Osteocyte (in vitro differentiated cells): Measurements from ENCODE around the gene MAP3K12. TPM values are rescaled to one million over a fixed set of nuclear protein-coding genes. Genes with fewer than 3 reads are reported as not detected.

Experiments used
- DNase-seq: peaks from one replicate; pipeline ENCODE4 v3.0.0; 2021; ENCODE audit warnings: mixed read lengths; ENCODE audit not compliant: unreplicated experiment; ENCODE audit errors: extremely low spot score
- H3K27ac Mint-ChIP-seq: one replicate; pipeline ENCODE4 v1.8.0; 2021; ENCODE audit warnings: mild to moderate bottlenecking, mixed read lengths; ENCODE audit not compliant: unreplicated experiment
- H3K27me3 Mint-ChIP-seq: one replicate; pipeline ENCODE4 v1.8.0; 2021; ENCODE audit warnings: mixed read lengths; ENCODE audit not compliant: unreplicated experiment
- H3K36me3 Mint-ChIP-seq: one replicate; pipeline ENCODE4 v1.8.0; 2021; ENCODE audit warnings: mixed read lengths; ENCODE audit not compliant: unreplicated experiment
- H3K4me1 Mint-ChIP-seq: one replicate; pipeline ENCODE4 v1.8.0; 2021; ENCODE audit warnings: mixed read lengths; ENCODE audit not compliant: unreplicated experiment
- H3K4me3 Mint-ChIP-seq: one replicate; pipeline ENCODE4 v1.8.0; 2021; ENCODE audit warnings: mild to moderate bottlenecking, moderate library complexity, mixed read lengths; ENCODE audit not compliant: unreplicated experiment
- H3K9me3 Mint-ChIP-seq: one replicate; pipeline ENCODE4 v1.8.0; 2021; ENCODE audit warnings: mixed read lengths; ENCODE audit not compliant: unreplicated experiment
- total RNA-seq: library from RNA; stranded (reverse); gene quantifications from 2 replicates; pipeline ENCODE4 v1.2.1, GENCODE V29; 2021
- TF ChIP-seq, protein P1 (sequence below): fragments of 200-600 bp; sonication (generic); IDR thresholded peaks from 2 replicates; pipeline ENCODE4 v1.5.0; 2021; ENCODE audit warnings: antibody characterized with exemption, mild to moderate bottlenecking, moderate library complexity

Gene MAP3K12
- total RNA-seq, 1 donor from 2014 or later, result 51.8 TPM

DNA sequence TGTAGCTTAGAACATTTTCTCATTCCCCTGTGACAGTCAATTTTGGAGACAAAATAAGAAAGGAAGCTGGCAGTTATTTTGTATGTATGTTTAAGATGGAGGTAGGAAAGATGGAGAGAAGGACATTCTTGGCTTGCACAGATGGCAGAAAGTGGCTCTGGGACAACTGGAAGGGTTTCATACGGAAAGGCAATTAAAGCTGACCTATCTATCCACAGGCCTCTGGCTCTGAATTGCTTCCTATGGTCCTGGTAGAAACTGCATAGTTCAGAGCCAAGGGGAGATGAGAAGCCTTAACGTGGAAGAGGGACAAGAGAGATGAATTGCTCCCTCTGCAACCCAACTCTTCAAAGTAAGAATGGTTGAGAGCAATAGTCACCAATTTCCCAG is 16.0 kb upstream of the MAP3K12 start:
- Mint-ChIP-seq H3K4me1 (no peaks in the 10 kb centered on the region), H3K27ac (no peak overlapping the region)

DNA sequence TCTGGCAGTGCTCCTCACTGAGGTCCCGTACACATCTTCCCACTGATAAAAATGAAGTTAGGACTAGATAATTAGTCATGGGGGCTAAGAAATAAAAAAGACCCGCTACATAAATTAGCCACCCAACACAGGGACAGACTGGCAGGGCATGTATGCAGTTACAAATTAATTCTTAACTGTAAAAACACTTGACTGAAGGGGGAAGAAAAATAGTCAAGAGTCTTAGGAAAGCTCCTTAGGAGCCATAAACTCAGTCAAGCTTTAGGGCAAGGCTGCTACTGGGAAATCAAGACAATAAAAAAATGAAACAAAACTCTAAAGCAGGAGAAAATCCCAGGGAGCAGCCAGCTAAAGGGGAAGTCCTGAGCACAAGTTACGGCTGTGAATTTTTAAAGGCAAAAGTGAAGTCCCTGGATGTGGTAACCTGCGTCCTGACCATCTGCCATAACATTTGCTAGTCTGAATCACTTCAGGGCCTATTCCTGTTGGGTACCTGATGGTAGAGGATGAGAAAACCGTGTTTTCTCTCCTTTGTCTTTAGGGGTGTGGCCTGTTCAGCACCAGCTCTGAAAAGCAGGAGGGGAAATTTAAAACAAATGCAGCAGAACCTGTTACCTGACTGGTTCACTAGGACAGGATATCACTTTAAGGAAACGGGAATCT is 15.5 kb upstream of the MAP3K12 start:
- peaks cover 49% of the 10 kb centered on the region for H3K36me3 Mint-ChIP-seq
- H3K4me1 Mint-ChIP-seq, result no peaks in the 10 kb centered on the region
- H3K27ac Mint-ChIP-seq, result no peak overlapping the region
- no peaks in the 10 kb centered on the region for H3K9me3 Mint-ChIP-seq
- DNase-seq, result no peak
- TF ChIP-seq, protein P1, sequence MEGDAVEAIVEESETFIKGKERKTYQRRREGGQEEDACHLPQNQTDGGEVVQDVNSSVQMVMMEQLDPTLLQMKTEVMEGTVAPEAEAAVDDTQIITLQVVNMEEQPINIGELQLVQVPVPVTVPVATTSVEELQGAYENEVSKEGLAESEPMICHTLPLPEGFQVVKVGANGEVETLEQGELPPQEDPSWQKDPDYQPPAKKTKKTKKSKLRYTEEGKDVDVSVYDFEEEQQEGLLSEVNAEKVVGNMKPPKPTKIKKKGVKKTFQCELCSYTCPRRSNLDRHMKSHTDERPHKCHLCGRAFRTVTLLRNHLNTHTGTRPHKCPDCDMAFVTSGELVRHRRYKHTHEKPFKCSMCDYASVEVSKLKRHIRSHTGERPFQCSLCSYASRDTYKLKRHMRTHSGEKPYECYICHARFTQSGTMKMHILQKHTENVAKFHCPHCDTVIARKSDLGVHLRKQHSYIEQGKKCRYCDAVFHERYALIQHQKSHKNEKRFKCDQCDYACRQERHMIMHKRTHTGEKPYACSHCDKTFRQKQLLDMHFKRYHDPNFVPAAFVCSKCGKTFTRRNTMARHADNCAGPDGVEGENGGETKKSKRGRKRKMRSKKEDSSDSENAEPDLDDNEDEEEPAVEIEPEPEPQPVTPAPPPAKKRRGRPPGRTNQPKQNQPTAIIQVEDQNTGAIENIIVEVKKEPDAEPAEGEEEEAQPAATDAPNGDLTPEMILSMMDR, result no peak
- H3K4me3 Mint-ChIP-seq, result no peak overlapping the region
- H3K27me3 Mint-ChIP-seq, result no peaks in the 10 kb centered on the region

More for the DNA sequence above, 16.0 kb upstream of the MAP3K12 start:
- peaks cover 54% of the 10 kb centered on the region for H3K36me3 Mint-ChIP-seq
- no peak overlapping the region for H3K4me3 Mint-ChIP-seq
- TF ChIP-seq, protein P1, result no peak
- H3K27me3 Mint-ChIP-seq, result no peaks in the 10 kb centered on the region
- H3K9me3 Mint-ChIP-seq, result no peaks in the 10 kb centered on the region
- DNase-seq, result no peak

DNA sequence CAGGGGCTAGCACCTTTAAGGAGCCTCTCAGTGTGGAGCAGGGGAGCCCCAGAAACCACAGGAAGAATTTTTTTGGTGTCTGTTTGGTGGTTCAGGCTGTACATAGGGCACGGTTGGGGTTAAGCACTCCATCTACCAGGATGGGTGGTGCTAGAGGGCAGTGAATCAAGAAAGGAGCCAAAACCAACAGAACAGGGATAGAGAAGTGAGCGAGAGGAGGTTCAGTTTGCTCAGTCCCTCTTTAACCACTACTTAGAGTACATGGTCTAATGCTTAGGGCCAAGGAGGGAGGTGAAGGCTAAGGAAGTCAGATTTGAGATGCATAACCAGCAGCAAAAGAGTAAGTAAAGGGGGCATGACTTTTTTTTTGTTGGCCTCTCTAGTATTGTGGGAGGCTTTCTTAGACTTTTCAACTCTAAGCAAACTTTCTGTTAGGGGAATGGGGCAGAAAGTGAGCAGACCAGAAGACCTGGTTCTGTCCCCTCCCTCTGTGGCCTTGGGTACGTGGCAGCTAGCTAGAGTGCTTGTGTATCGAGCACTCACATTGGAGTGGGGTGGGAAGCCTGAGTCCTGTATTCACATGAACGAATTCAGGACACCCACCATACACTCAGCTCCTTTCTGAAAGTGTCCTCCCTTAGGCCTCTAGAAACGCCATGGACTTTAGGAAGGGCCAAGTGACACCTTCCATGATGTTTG is 14.6 kb upstream of the MAP3K12 start:
- no peaks in the 10 kb centered on the region for H3K9me3 Mint-ChIP-seq
- TF ChIP-seq, protein P1, result no peak
- DNase-seq, result no peak
- H3K27me3 Mint-ChIP-seq, result no peaks in the 10 kb centered on the region
- H3K36me3 Mint-ChIP-seq, result peaks cover 44% of the 10 kb centered on the region
- no peak overlapping the region for H3K27ac Mint-ChIP-seq
- H3K4me1 Mint-ChIP-seq, result no peaks in the 10 kb centered on the region
- no peak overlapping the region for H3K4me3 Mint-ChIP-seq

DNA sequence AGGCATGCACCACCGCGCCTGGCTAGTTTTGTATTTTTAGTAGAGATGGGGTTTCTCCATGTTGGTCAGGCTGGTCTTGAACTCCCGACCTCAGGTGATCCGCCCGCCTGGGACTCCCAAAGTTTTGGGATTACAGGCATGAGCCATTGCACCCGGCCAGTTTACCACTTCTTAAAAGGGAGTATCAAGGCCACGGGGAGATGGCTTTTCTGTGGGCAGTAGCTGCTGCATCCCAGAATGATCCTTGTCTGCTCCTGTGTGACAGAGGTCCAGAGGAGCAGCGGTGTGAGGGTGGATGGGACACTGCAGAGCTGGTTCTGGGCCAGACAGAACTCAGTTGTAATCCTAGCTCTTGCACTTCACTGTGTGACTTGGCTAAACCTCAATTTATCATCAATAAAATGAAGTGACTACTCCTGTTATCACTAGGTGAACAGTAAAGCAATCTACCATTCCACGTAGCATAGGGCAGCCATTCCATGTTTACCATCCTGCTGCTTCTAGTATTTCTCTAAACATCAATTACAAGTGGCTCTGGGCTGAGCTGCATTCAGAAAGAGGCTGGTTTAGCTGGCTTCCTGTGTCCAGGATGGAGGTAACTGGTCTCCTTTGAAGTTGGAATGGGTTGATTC is 11.0 kb upstream of the MAP3K12 start:
- H3K9me3 Mint-ChIP-seq, result no peaks in the 10 kb centered on the region
- H3K27me3 Mint-ChIP-seq, result no peaks in the 10 kb centered on the region
- TF ChIP-seq, protein P1, result no peak
- peaks cover 16% of the 10 kb centered on the region for H3K4me1 Mint-ChIP-seq
- H3K4me3 Mint-ChIP-seq, result no peak overlapping the region
- no peak for DNase-seq
- peaks cover 39% of the 10 kb centered on the region for H3K36me3 Mint-ChIP-seq
- H3K27ac Mint-ChIP-seq, result no peak overlapping the region
